ENCODE data around the gene MTCL1. TPM values are rescaled to one million over a fixed set of nuclear protein-coding genes. Genes with fewer than 3 reads are reported as not detected.
A peak's percentile ranks its signal among the peaks of the same experiment; 100 is the strongest.

Gene MTCL1
- total RNA-seq, 4 donors from 2014 or later: 12.3 to 35.9 (median 26.1) TPM

GRCh38 chr18:8751692-8752091 lies 46.3 kb downstream of the MTCL1 start:
- H3K27me3 ChIP-seq: peaks cover 26% of the 10 kb centered on the region
- H3K9me3 ChIP-seq: no peaks in the 10 kb centered on the region
- WGBS, 2 donors (ENCODE audit: low coverage in 1 of 2): 69 to 81% methylated on average over 9 of the region's 9 CpGs
- TF ChIP-seq POLR2AphosphoS5 (IDR thresholded peaks at IDR 0.05): peak in 1 of 3 donors; percentile 10
- TF ChIP-seq EP300 (IDR thresholded peaks at IDR 0.05; ENCODE audit: low read depth): no peak
- no peaks in the 10 kb centered on the region for H3K36me3 ChIP-seq
- H3K4me1 ChIP-seq: peaks cover 0 to 25% (median 4%) of the 10 kb centered on the region in 4 donors
- peak overlapping the region; percentile 57 to 82 (median 76) for H3K27ac ChIP-seq
- no peak overlapping the region for H3K4me3 ChIP-seq
- intact Hi-C loops (cut with DNase I; ENCODE audit: low total_unique reads) (loop anchor here (5.0 kb wide), 1 partner anchor 1184 kb away; the partner anchor contains the start of gene PTPRM), in situ Hi-C loops (cut with MboI; ENCODE audit: low pct_ligation_motif_present in 1 of 4, low pct_unique_long_range_greater_than_20kb in 1 of 4, low sequenced_read_pairs in 3 of 4) (no loop called here)
- no peak for DNase-seq

GRCh38 chr18:8752329-8752728 lies 47.0 kb downstream of the MTCL1 start:
- Histone ChIP-seq H3K27ac (peak overlapping the region; percentile 57 to 82 (median 76)), H3K27me3 (peaks cover 30% of the 10 kb centered on the region), H3K4me3 (no peak overlapping the region), H3K36me3 (no peaks in the 10 kb centered on the region), H3K9me3 (no peaks in the 10 kb centered on the region), H3K4me1 (peaks cover 0 to 32% (median 8%) of the 10 kb centered on the region in 4 donors)
- 17 to 24% methylated on average over 1 of the region's 1 CpG for WGBS, 2 donors (ENCODE audit: low coverage in 1 of 2)
- intact Hi-C loops (cut with DNase I; ENCODE audit: low total_unique reads): loop anchor here (5.0 kb wide), 1 partner anchor 1185 kb away; the partner anchor contains the start of gene PTPRM
- TF ChIP-seq CTCF (IDR thresholded peaks at IDR 0.05) (no peak), POLR2A (IDR thresholded peaks at IDR 0.05) (no peak), EP300 (IDR thresholded peaks at IDR 0.05; ENCODE audit: low read depth) (no peak), POLR2AphosphoS5 (IDR thresholded peaks at IDR 0.05) (no peak)
- DNase-seq: no peak
- in situ Hi-C loops (cut with MboI; ENCODE audit: low pct_ligation_motif_present in 1 of 4, low pct_unique_long_range_greater_than_20kb in 1 of 4, low sequenced_read_pairs in 3 of 4): no loop called here

- H3K9me3 ChIP-seq: no peaks in the 10 kb centered on the region
- peaks cover 0 to 37% (median 13%) of the 10 kb centered on the region in 4 donors for H3K4me1 ChIP-seq
- intact Hi-C loops (cut with DNase I; ENCODE audit: low total_unique reads) (loop anchor here (5.0 kb wide), 1 partner anchor 1188 kb away; the partner anchor contains the start of gene PTPRM), in situ Hi-C loops (cut with MboI; ENCODE audit: low pct_ligation_motif_present in 1 of 4, low pct_unique_long_range_greater_than_20kb in 1 of 4, low sequenced_read_pairs in 3 of 4) (no loop called here)
- no peak for TF ChIP-seq POLR2A (IDR thresholded peaks at IDR 0.05)
- TF ChIP-seq POLR2AphosphoS5 (IDR thresholded peaks at IDR 0.05): no peak
- no peak for TF ChIP-seq EP300 (IDR thresholded peaks at IDR 0.05; ENCODE audit: low read depth)
- TF ChIP-seq CTCF (IDR thresholded peaks at IDR 0.05): no peak
- WGBS, 2 donors (ENCODE audit: low coverage in 1 of 2): 76 to 84% methylated on average over 9 to 20 of the region's 20 CpGs
- no peak overlapping the region for H3K4me3 ChIP-seq
- no peaks in the 10 kb centered on the region for H3K36me3 ChIP-seq
- DNase-seq: peak; percentile 22
- peaks cover 48% of the 10 kb centered on the region for H3K27me3 ChIP-seq
- peak overlapping the region in 1 of 4 donors; percentile 14 for H3K27ac ChIP-seq
Measured at GRCh38 chr18:8754995-8755960, 49.9 kb downstream of the MTCL1 start.

GRCh38 chr18:8756571-8756970 lies 51.2 kb downstream of the MTCL1 start:
- DNase-seq: no peak
- Histone ChIP-seq H3K27me3 (peaks cover 51% of the 10 kb centered on the region), H3K9me3 (no peaks in the 10 kb centered on the region), H3K36me3 (no peaks in the 10 kb centered on the region), H3K4me1 (peaks cover 2 to 27% (median 12%) of the 10 kb centered on the region in 4 donors), H3K4me3 (no peak overlapping the region), H3K27ac (peak overlapping the region in 1 of 4 donors; percentile 14)
- intact Hi-C loops (cut with DNase I; ENCODE audit: low total_unique reads) (no loop called here), in situ Hi-C loops (cut with MboI; ENCODE audit: low pct_ligation_motif_present in 1 of 4, low pct_unique_long_range_greater_than_20kb in 1 of 4, low sequenced_read_pairs in 3 of 4) (no loop called here)
- WGBS, 2 donors (ENCODE audit: low coverage in 1 of 2): 65% methylated on average over 2 of the region's 2 CpGs; no CpG with 5 or more reads in 1 of the 2 donors
- no peak for TF ChIP-seq POLR2AphosphoS5 (IDR thresholded peaks at IDR 0.05)
- no peak for TF ChIP-seq EP300 (IDR thresholded peaks at IDR 0.05; ENCODE audit: low read depth)
- TF ChIP-seq POLR2A (IDR thresholded peaks at IDR 0.05): no peak
- TF ChIP-seq CTCF (IDR thresholded peaks at IDR 0.05): no peak
